Measurements from ENCODE around the gene MRPS18A. TPM values are rescaled to one million over a fixed set of nuclear protein-coding genes. Genes with fewer than 3 reads are reported as not detected.
A peak's percentile ranks its signal among the peaks of the same experiment; 100 is the strongest.
"Not testable (repeated sequence)": the region's sequence is repeated elsewhere in the genome, so short reads cannot be mapped to it uniquely, and the experiment has no call there.

Gene MRPS18A
- polyA plus RNA-seq, 10 donors: 25.5 to 33.5 (median 29.8) TPM

GRCh38 chr6:43639984-43640800 is 47.4 kb downstream of the MRPS18A start:
- no peak for DNase-seq

- peak in 1 of 3 donors; percentile 22 for DNase-seq
Observed at GRCh38 chr6:43636308-43636659, 51.3 kb downstream of the MRPS18A start.

GRCh38 chr6:43635387-43636307 is 51.9 kb downstream of the MRPS18A start, which contains the start of gene MAD2L1BP:
TSS of gene MAD2L1BP (plus strand) at chr6:43635840. CDS start at chr6:43635876, 36 bp downstream.
- peak; percentile 75 to 95 (median 90) for DNase-seq

- DNase-seq: no peak
Observed at GRCh38 chr6:43634702-43635303, 52.8 kb downstream of the MRPS18A start.

GRCh38 chr6:43633002-43633401 is 54.6 kb downstream of the MRPS18A start:
- DNase-seq: not testable (repeated sequence)

GRCh38 chr6:43630980-43631619 is 56.5 kb downstream of the MRPS18A start:
- peak in 1 of 3 donors; percentile 27 for DNase-seq

- peak; percentile 98 to 99 (median 99) for DNase-seq
Observed at GRCh38 chr6:43629505-43630300, 57.9 kb downstream of the MRPS18A start.

GRCh38 chr6:43629104-43629504 is 58.5 kb downstream of the MRPS18A start, which contains the start of gene GTPBP2:
TSS of gene GTPBP2 (minus strand) at chr6:43629264. CDS start at chr6:43629162, 102 bp downstream.
- DNase-seq: peak; percentile 99 to 100 (median 100)

- peak; percentile 33 to 75 (median 51) for DNase-seq
Observed at GRCh38 chr6:43628393-43629103, 59.0 kb downstream of the MRPS18A start.

- peak; percentile 78 to 85 (median 83) for DNase-seq
Observed at GRCh38 chr6:43627008-43627825, 60.4 kb downstream of the MRPS18A start.

GRCh38 chr6:43625393-43625992 is 62.1 kb downstream of the MRPS18A start:
- no peak for DNase-seq

GRCh38 chr6:43624786-43625288 is 62.8 kb downstream of the MRPS18A start:
- no peak for DNase-seq

GRCh38 chr6:43623880-43624785 is 63.5 kb downstream of the MRPS18A start:
- no peak for DNase-seq

- DNase-seq: no peak
Observed at GRCh38 chr6:43622541-43622940, 65.0 kb downstream of the MRPS18A start.

GRCh38 chr6:43621836-43622180 is 65.8 kb downstream of the MRPS18A start:
- DNase-seq: no peak
